Karpas-422 (cell line): ENCODE measurements around the gene ARG2. TPM values are rescaled to one million over a fixed set of nuclear protein-coding genes. Genes with fewer than 3 reads are reported as not detected.
"Not testable (repeated sequence)": the region's sequence is repeated elsewhere in the genome, so short reads cannot be mapped to it uniquely, and the experiment has no call there.

Experiments used
- DNase-seq: peaks from one replicate; pipeline ENCODE4 v3.0.0-alpha.2; 2015
- H2AFZ ChIP-seq: fragments of 200-600 bp; sonication (generic); 2 replicates; pipeline ENCODE4 v1.6.1; 2014; ENCODE audit warnings: antibody characterized with exemption, low read length, mixed read lengths
- H3K27ac ChIP-seq: fragments of 200-600 bp; sonication (generic); 2 replicates; pipeline ENCODE4 v1.5.1; 2014; ENCODE audit warnings: mild to moderate bottlenecking, low read length, moderate library complexity
- H3K27me3 ChIP-seq: fragments of 200-600 bp; sonication (generic); 2 replicates; pipeline ENCODE4 v1.6.1; 2014; ENCODE audit warnings: low read length, mixed read lengths
- H3K36me3 ChIP-seq: fragments of 200-600 bp; sonication (generic); 2 replicates; pipeline ENCODE4 v1.6.1; 2014; ENCODE audit warnings: low read length, mixed read lengths; ENCODE audit not compliant: insufficient read depth
- H3K4me1 ChIP-seq: fragments of 200-600 bp; sonication (generic); 2 replicates; pipeline ENCODE4 v1.6.1; 2014; ENCODE audit warnings: mild to moderate bottlenecking, low read length, mixed read lengths
- H3K4me2 ChIP-seq: fragments of 200-600 bp; sonication (generic); 2 replicates; pipeline ENCODE4 v1.6.1; 2014; ENCODE audit warnings: low read length, low read depth, mild to moderate bottlenecking; ENCODE audit not compliant: poor library complexity, severe bottlenecking
- H3K4me3 ChIP-seq: fragments of 200-600 bp; sonication (generic); 2 replicates; pipeline ENCODE4 v1.5.1; 2014; ENCODE audit warnings: mild to moderate bottlenecking, antibody characterized with exemption, low read length, mixed read lengths
- H3K79me2 ChIP-seq: fragments of 200-600 bp; sonication (generic); 2 replicates; pipeline ENCODE4 v1.6.1; 2014; ENCODE audit warnings: mild to moderate bottlenecking, low read length, mixed read lengths
- H3K9ac ChIP-seq: fragments of 200-600 bp; sonication (generic); 2 replicates; pipeline ENCODE4 v1.6.0; 2014; ENCODE audit warnings: low read length
- H3K9me2 ChIP-seq: fragments of 200-600 bp; sonication (generic), shearing (Covaris generic); replicated peaks from 2 replicates; pipeline ENCODE4 v1.6.0; 2014; ENCODE audit warnings: mild to moderate bottlenecking, low read length, moderate library complexity; ENCODE audit not compliant: insufficient read depth
- H3K9me3 ChIP-seq: fragments of 300-700, 200-600 bp; sonication (generic); 2 replicates; pipeline ENCODE4 v1.6.1; 2014; ENCODE audit warnings: low read length, mixed read lengths
- H4K20me1 ChIP-seq: fragments of 200-600 bp; sonication (generic); 2 replicates; pipeline ENCODE4 v1.6.1; 2014; ENCODE audit warnings: mild to moderate bottlenecking, antibody characterized with exemption, low read length, low read depth; ENCODE audit not compliant: insufficient read depth
- total RNA-seq: library from RNA; depleted of rRNA; stranded (reverse); fragments of >200 nt; shearing (Covaris generic); gene quantifications from 2 replicates; pipeline ENCODE4 v1.2.3, GENCODE V29; 2014; ENCODE audit warnings: low replicate concordance

ARG2 gene
- total RNA-seq, 1 experiment from 2014 or later: 6.0 TPM

DNA sequence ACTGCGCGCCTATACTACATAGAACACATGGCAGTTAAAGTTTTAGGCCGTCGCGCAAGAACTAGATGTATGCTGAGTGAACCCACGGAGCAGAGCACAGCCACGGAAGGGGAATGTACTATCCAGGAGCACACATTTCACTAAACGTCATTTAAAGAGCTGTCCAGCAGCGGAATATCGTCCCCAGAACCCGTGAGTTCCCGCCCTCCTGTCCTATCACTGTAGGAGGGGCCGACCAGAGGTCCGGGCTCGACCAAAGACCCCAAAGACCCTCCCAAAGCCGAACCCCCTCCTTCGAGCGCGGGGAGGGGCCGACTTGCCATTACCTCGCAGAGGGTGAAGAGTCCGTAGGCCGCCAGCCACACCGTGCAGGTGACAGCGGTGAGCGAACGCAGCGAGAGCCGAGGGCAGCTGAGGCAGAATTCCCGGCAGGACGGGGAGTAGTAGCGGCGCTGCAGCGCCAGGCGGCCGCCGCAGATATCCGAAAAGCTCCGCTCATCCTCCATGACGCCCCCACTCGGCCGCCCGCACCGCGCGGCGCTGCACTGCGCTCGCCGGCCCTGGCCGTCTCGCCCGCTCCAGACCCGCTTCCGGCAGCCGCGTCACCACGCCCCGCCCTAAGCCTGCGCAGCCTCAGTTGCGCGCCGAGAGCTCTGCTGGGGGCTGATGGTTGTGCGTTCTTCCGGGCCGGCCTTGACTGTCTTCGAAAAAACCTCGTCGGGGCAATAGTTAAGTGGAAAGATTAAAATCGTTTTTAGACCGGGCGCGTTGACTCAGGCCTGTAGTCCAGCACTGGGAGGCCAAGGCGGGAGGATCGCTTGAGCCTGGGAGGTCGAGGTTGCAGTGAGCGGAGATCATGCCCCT lies 19.8 kb upstream of the ARG2 start, which contains the start of gene PIGH:
PIGH (minus strand) TSS at position 571 of the 864 bp plus-strand sequence; CDS start at position 506, 65 bp downstream.
- H3K79me2 ChIP-seq: peaks cover 47% of the 10 kb centered on the region
- H3K27me3 ChIP-seq: no peaks in the 10 kb centered on the region
- DNase-seq: peak; percentile 99
- H3K9ac ChIP-seq: peak within 1 kb of the TSS; percentile 82
- H2AFZ ChIP-seq: peak within 1 kb of the TSS; percentile 80; the same call in 1 of the 2 replicates
- no peaks in the 10 kb centered on the region for H3K9me3 ChIP-seq
- peak within 1 kb of the TSS; percentile 86 for H3K4me3 ChIP-seq
- H3K27ac ChIP-seq: no peak within 1 kb of the TSS; the same call in 1 of the 2 replicates
- no peaks in the 10 kb centered on the region for H3K9me2 ChIP-seq
- no peaks in the 10 kb centered on the region for H3K36me3 ChIP-seq
- peaks cover 38% of the 10 kb centered on the region for H3K4me1 ChIP-seq
- H3K4me2 ChIP-seq: peak within 1 kb of the TSS; percentile 82
- no peaks in the 10 kb centered on the region for H4K20me1 ChIP-seq

DNA sequence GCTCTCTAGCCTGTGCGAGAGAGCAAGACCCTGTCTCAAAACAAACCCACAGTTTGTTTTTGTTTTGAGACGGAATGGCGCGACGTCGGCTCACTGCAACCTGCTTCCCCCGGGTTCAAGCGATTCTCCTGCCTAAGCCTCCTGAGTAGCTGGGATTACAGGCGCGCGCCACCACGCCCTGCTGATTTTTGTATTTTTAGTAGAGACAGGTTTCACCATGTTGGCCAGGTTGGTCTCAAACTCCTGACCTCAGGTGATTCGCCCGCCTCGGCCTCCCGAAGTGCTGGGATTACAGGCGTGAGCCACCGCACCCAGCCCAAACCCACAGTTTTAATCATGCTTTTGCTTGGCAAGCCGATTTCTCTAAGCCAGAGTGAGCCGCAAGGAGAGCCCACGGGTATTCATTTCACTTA lies 19.2 kb upstream of the ARG2 start:
- Histone ChIP-seq H2AFZ (peak overlapping the region; percentile 74; the same call in 1 of the 2 replicates), H3K4me3 (peak overlapping the region; percentile 86), H3K79me2 (peaks cover 42% of the 10 kb centered on the region), H3K4me1 (peaks cover 38% of the 10 kb centered on the region), H3K4me2 (peak overlapping the region; percentile 82), H3K9ac (peak overlapping the region; percentile 82)
- not testable (repeated sequence) for H3K9me3 ChIP-seq, DNase-seq, H3K36me3 ChIP-seq, H3K27ac ChIP-seq, H3K27me3 ChIP-seq, H4K20me1 ChIP-seq, H3K9me2 ChIP-seq

DNA sequence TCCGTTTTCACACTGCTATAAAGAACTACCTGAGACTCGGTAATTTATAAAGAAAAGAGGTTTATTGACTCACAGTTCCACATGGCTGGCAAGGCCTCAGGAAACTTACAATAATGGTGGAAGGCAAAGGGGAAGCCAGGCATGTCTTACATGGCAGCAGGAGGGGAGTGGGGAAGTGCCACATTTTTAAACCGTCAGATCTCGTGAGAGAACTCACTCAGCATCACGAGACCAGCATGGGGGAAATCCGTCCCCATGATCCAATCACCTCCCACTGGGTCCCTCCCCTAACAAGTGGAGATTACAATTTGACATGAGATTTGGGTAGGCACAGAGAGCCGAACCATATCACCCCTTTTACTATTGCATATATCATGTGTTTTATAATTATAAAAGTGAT lies 17.6 kb upstream of the ARG2 start:
- H3K36me3 ChIP-seq: no peaks in the 10 kb centered on the region
- H3K4me1 ChIP-seq: peaks cover 38% of the 10 kb centered on the region
- H2AFZ ChIP-seq: peak overlapping the region; percentile 21; the same call in 1 of the 2 replicates
- H3K9ac ChIP-seq: no peak overlapping the region
- peak overlapping the region; percentile 55 for H3K4me2 ChIP-seq
- DNase-seq: no peak
- no peaks in the 10 kb centered on the region for H3K27me3 ChIP-seq
- H3K9me3 ChIP-seq: no peaks in the 10 kb centered on the region
- H4K20me1 ChIP-seq: no peaks in the 10 kb centered on the region
- peaks cover 29% of the 10 kb centered on the region for H3K79me2 ChIP-seq
- no peak overlapping the region for H3K27ac ChIP-seq
- H3K9me2 ChIP-seq: no peaks in the 10 kb centered on the region
- H3K4me3 ChIP-seq: no peak overlapping the region

DNA sequence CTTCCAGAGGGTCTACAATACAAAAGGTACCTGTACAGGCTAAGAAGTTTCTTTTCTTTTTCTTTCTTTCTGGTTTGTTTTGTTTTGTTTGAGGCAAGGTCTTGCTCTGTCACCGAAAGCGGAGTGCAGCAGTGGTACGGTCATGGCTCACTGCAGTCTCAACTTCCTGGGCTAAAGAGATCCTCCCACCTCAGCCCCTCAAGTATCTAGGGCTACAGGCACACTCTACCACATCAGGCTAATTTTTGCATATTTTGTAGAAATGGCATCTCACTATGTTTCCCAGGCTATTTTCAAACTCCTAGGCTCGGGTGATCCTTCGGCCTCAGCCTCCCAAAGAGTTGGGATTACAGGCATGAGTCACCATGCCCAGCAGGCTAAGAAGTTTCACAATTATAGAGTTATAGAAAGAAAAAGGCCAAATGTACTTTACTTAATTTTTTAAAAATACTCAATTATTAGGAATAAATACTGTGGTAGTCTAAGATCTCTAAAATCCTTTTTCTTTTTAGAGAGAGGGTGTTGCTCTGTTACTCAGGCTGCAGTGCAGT lies 16.6 kb upstream of the ARG2 start:
- H2AFZ ChIP-seq: peak overlapping the region; percentile 22
- H3K4me3 ChIP-seq: peak overlapping the region; percentile 17
- peaks cover 36% of the 10 kb centered on the region for H3K4me1 ChIP-seq
- H3K27me3 ChIP-seq: no peaks in the 10 kb centered on the region
- peaks cover 19% of the 10 kb centered on the region for H3K79me2 ChIP-seq
- H3K9me3 ChIP-seq: no peaks in the 10 kb centered on the region
- H3K4me2 ChIP-seq: peak overlapping the region; percentile 55
- no peaks in the 10 kb centered on the region for H3K36me3 ChIP-seq
- H3K27ac ChIP-seq: no peak overlapping the region
- peak; percentile 87 for DNase-seq
- H3K9me2 ChIP-seq: no peaks in the 10 kb centered on the region
- H4K20me1 ChIP-seq: no peaks in the 10 kb centered on the region
- peak overlapping the region; percentile 8; the same call in 1 of the 2 replicates for H3K9ac ChIP-seq

DNA sequence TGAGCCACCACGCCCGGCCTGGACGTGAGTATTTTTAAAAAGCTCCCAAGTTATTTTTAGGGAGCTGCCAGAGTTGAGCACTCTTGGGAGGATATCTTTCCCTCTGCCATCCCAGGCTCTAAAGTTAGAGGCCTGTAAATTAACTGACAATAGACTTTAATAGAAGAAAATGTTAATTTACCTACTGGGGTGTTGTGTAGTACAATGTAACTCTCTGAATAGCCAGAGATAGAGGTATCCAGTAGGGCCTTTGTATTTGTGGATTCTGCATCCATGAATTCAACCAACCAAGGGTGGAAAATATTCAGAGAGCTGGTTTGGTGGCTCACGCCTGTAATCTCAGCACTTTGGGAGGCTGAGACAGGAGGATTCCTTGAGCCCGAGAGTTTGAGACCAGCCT lies 12.1 kb upstream of the ARG2 start:
- no peaks in the 10 kb centered on the region for H3K9me3 ChIP-seq
- peaks cover 8% of the 10 kb centered on the region for H3K4me1 ChIP-seq
- no peaks in the 10 kb centered on the region for H3K27me3 ChIP-seq
- H3K4me3 ChIP-seq: no peak overlapping the region
- H3K36me3 ChIP-seq: no peaks in the 10 kb centered on the region
- no peak overlapping the region for H3K4me2 ChIP-seq
- H4K20me1 ChIP-seq: no peaks in the 10 kb centered on the region
- no peak overlapping the region for H3K9ac ChIP-seq
- H3K9me2 ChIP-seq: no peaks in the 10 kb centered on the region
- no peak overlapping the region for H3K27ac ChIP-seq
- no peaks in the 10 kb centered on the region for H3K79me2 ChIP-seq
- DNase-seq: no peak
- H2AFZ ChIP-seq: no peak overlapping the region

DNA sequence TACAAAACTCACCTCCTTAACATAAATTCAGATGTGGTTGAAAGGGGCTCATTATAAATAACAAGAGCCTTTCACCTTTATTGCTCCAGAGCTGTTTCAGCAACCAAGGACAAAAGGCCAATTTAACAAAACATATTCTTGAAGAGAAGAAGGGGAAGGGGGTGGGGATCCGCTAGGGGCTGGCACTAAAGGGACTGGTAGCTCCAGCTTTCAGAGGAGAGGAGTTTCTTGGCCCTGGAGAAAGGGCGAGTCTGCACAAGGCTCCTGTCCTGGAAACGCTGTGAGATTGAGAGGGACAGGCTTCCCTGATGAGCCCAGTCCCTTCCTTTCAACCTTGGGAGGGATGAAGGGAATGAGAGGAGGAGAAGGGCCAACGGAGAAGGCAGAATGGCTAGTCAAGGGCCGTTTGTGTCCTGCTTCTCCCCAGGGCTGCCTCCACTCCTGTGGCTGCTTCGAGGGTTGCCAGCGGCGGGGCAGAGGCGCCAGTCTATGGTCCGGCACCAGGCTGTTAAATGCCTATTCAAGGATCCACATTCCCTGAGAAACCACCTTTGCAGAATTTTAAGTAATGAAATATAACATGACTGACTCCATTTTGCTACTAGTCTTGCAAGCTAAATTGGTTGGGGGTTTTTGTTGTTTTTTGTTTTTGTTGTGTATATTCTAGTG lies 9.9 kb upstream of the ARG2 start:
- Histone ChIP-seq H2AFZ (no peak overlapping the region), H3K9me2 (no peaks in the 10 kb centered on the region), H3K4me3 (no peak overlapping the region), H3K9ac (no peak overlapping the region), H3K4me1 (no peaks in the 10 kb centered on the region), H4K20me1 (no peaks in the 10 kb centered on the region), H3K27ac (no peak overlapping the region), H3K27me3 (no peaks in the 10 kb centered on the region), H3K79me2 (no peaks in the 10 kb centered on the region), H3K36me3 (no peaks in the 10 kb centered on the region), H3K4me2 (no peak overlapping the region), H3K9me3 (no peaks in the 10 kb centered on the region)
- DNase-seq: no peak

DNA sequence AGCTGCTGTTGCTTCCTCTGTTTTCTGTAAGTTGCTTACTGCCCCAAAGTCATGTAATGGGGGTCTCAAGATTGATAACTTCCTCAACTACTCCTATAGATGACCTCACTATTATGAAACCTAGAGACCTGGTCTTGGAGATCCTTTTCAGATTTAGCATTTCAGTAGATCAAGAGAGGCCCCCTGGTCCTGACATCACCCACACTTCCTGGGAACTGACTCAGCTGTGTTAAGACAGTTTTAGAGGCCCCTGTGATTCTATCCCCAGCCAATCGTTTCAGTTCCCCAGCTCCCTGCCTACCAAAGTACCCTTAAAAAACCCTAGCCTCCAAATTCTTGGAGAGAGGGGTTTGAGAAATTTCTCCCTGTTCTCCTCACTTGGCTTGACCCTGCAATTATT lies 9.2 kb upstream of the ARG2 start:
- Histone ChIP-seq H3K9me3 (no peaks in the 10 kb centered on the region), H3K27ac (no peak overlapping the region), H3K4me1 (no peaks in the 10 kb centered on the region), H4K20me1 (no peaks in the 10 kb centered on the region), H3K27me3 (no peaks in the 10 kb centered on the region), H3K9me2 (no peaks in the 10 kb centered on the region), H2AFZ (no peak overlapping the region), H3K9ac (no peak overlapping the region), H3K4me3 (no peak overlapping the region), H3K36me3 (no peaks in the 10 kb centered on the region), H3K4me2 (no peak overlapping the region), H3K79me2 (no peaks in the 10 kb centered on the region)
- DNase-seq: no peak

DNA sequence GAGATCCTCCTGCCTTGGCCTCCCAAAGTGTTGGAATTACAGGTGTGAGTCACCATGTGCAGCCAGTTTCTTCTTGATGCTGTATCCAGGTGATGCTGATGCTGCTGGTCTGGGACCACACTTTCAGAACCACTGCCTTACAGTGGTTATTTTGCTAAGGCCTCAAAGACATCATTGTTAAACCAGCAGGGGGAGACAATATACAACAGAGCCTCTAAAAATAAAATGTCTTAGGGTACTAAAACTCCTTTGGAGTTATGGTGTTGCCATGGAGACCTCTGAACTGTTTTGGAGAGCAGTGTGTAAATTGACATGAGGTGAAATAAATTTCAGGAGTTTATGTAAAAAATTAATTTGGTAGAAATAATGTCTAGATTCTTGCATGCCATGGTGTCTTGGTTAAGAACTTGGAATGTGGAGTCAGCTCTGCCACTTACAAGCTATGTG lies 1.1 kb upstream of the ARG2 start:
- Histone ChIP-seq H3K27me3 (no peaks in the 10 kb centered on the region), H3K9me2 (no peaks in the 10 kb centered on the region), H3K4me2 (peak overlapping the region; percentile 90), H3K9me3 (no peaks in the 10 kb centered on the region), H3K4me3 (peak overlapping the region; percentile 74; the same call in 1 of the 2 replicates), H3K36me3 (no peaks in the 10 kb centered on the region), H3K79me2 (no peaks in the 10 kb centered on the region), H4K20me1 (no peaks in the 10 kb centered on the region), H3K9ac (no peak overlapping the region), H3K4me1 (peaks cover 17% of the 10 kb centered on the region), H3K27ac (no peak overlapping the region), H2AFZ (no peak overlapping the region)
- peak; percentile 93 for DNase-seq
